OCI-M2 (cell line): ENCODE measurements around the gene BMP8A.

ENCODE experiments used
- DNase-seq: peaks from one replicate; lab custom pipeline; 2025; ENCODE audit not compliant: unreplicated experiment; lab: John Stamatoyannopoulos, UW

BMP8A gene

DNA sequence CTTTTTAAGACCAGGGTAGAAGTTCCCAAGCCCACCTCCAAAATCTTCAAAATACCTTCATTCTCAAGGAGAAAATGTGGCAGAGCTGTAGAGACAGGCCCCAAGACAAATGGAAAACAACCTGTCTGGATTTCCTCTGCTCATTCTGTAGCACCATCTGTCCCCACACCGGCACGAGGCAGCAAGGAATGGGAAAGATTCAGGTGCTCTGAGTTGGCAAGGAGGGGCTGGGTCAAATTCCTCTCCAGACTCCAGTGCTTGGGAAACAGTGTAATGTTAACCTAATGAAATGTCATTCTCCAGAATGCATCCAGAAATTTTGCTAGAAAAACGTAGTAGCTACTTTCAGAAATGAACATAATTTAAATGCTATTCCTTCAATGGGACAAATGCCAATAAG, 75.9 kb downstream of the BMP8A start:
- no peak for DNase-seq

GRCh38 chr1:39568208-39568607, 76.8 kb downstream of the BMP8A start:
- DNase-seq, result no peak

DNA sequence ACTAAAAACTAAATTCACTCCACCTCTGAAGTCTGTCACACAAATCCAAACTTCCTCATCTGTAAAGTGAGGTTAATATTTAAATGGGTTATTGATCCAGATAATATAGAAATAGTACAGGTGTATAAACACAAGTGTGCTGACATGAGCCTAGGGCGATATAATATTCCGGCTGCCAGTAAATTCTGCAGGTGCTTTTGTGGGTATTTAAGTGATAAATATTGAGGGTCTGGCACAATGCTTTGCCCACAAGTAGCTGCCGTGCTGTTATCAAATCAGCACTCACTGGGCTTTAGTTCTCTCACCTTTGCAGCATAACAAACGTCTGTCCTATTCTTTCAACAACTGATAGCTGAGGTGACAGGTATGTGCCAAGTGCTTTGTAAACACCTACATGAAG, 77.6 kb downstream of the BMP8A start:
- no peak for DNase-seq

GRCh38 chr1:39570477-39571177, 79.2 kb downstream of the BMP8A start:
- DNase-seq, result no peak

GRCh38 chr1:39571178-39571483, 79.7 kb downstream of the BMP8A start:
- no peak for DNase-seq

DNA sequence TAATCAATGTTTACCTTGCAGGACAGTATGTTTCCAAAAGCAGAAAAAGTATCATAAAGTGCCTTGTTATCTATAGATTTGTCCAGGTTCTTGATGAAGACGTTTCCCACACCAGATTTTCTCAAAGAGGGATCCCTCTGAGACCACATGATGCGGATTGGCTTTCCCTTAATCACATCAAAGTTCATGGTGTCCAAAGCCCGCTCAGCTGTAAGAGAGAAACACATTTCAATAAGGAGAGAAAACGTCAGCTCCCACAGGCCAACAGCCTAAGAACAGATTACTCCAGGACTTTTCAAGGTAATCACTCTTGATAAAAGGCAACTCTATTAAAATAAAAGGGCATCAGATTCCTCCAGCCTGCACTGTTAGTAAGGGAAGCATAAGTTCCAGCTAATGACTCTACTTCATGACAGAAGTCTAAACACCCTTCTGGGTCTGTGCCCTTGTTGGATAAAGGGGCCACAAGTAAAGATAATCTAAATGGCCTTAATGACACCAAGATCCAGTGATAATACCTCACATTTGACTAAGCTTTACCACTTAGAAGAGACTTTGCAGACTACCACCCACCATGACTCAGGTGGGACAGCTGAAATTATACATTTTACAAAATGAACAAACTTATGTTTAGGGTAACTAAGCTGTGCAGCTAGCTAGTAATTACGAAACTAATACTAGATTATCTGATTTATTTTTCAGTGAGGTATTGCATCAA, 81.1 kb downstream of the BMP8A start:
- no peak for DNase-seq

GRCh38 chr1:39573097-39573465, 81.6 kb downstream of the BMP8A start:
- DNase-seq, result no peak

DNA sequence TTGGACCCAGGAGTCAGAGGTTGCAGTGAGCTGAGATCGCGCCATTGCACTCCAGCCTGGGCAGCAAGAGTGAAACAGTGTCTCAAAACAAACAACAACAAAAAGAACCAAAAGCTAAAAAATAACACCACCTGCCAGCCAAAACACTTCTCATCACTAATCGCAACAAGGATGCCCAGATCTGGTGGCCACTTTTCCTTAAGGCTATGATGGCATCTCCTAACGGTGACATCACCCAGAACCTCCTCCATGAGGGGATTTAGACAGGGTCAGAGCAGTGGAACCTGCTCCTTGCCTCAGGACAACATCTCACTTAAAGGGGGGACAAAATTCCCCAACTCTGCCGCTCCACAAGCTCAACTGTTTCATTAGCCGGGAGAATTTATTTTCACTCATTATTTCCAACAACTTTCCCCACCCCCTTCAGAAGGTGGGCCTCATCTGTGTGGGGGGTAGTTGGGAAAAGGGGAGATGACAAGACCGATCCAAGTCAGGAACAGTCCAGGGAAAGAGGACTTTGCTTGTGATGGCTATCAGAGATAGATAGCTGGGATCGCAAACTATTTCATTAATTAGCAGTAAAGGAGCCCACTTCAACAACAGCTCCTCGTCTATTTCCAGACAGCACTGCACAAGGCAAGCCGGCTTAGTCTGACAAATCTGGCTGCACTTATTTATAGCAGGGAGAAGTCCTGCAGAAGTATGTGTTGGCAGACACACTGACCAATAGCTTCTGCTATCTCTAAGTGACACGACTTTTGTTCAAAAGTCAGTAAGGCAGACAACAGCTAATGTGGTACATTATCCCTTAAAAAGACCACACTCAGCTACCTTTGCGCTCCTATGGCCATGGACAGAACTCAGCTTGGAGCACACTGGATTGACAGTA, 82.5 kb downstream of the BMP8A start:
- no peak for DNase-seq

- no peak for DNase-seq
These were observed 83.2 kb downstream of the BMP8A start for GRCh38 chr1:39574646-39575045.
